T-helper 9 cell (primary cell): ENCODE measurements around the gene DEGS2.

Experiments
- DNase-seq: peaks from one replicate; pipeline ENCODE4 v3.0.0-alpha.2; 2020

The DEGS2 gene

GRCh38 chr14:100130521-100130920, 28.9 kb downstream of the DEGS2 start:
- DNase-seq = no peak

GRCh38 chr14:100129161-100129589, 30.3 kb downstream of the DEGS2 start:
- no peak for DNase-seq

DNA sequence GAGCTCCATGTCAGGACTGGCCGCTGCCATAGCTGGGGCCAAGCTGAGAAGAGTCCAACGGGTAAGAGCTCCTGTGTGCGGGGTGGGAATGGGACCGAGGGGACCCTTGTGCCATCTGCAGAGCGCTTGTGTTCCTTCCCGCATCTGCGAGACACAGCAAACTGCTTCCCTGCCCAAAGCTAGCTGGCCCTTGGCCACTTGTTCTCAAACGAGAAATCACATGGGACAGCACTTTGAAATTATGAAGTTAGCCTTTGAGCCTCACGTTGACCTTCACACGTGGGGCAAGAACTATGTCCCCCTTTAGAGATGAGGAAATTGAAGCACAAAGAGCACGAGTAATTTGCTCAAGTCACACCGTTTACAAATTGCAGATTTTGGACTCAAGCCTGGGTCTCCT, 30.8 kb downstream of the DEGS2 start:
- no peak for DNase-seq

DNA sequence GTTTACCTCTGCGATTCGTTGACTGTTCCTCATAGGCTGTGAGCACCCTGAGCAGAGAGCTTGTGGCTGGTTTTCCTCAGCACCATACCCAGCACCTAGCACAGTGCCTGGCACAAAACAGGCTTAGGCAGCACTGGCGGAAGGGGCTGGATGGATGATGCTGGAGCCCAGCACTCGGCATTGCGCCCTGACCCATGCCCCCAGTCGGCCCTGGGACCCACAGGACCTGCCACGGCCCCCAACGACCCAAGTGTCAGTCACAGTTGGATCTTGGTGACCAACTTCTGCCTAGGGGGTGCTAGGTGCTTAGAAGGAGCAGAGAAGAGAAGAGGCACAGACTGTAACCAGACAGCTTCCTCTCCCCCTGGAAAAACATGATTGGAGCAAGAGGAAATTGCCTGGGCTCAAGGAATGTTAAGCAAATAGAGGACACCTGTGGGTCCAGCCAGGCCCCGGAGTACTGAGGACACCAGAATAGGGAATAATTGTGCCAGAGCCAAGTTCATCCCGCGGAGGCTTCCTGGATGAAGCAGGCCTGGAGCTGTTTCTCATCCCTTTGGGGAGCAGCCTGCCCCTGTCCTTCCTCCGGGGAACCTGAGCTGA, 31.5 kb downstream of the DEGS2 start:
- no peak for DNase-seq

DNA sequence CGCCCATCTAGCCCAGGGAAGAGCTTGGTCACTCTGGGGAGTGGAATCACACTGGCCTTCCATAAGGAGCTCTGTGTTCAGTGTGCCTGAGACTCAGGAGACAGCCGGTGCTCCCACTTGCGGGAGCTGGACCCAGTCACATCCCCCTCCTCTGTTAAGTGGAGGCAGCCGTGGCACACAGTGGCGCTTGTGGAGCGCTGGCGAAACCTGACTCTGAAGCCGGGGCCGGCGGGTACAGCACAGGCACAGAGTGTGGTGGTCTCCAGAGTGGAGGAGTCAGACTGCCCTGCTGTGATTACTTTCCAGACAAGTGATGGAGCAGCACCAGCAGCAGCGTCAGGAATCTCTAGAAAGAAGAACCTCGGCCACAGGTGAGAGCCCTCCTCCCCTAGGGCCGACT, 33.0 kb downstream of the DEGS2 start:
- no peak for DNase-seq

- DNase-seq = no peak
Measured at GRCh38 chr14:100124551-100125088, 34.8 kb downstream of the DEGS2 start.

DNA sequence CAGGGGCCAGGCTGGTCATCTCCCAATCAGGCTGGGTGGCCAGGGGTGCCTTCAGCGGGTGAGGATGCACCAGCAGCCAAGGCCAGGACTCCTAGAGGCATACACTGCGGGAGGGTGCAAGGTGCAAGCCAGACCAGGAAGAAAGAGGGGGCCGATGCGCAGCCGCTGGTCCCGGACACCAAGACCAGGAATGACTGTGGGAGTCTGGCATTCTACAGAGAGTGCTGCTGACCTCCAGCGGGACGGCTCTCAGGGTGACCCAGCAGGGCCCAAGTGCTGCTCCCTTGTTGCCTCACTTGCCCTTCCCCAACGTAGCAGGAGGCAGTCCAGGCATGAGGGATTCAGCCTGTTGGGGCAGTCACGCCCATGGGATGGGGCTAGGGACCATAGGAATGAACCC, 35.8 kb downstream of the DEGS2 start:
- DNase-seq = no peak

DNA sequence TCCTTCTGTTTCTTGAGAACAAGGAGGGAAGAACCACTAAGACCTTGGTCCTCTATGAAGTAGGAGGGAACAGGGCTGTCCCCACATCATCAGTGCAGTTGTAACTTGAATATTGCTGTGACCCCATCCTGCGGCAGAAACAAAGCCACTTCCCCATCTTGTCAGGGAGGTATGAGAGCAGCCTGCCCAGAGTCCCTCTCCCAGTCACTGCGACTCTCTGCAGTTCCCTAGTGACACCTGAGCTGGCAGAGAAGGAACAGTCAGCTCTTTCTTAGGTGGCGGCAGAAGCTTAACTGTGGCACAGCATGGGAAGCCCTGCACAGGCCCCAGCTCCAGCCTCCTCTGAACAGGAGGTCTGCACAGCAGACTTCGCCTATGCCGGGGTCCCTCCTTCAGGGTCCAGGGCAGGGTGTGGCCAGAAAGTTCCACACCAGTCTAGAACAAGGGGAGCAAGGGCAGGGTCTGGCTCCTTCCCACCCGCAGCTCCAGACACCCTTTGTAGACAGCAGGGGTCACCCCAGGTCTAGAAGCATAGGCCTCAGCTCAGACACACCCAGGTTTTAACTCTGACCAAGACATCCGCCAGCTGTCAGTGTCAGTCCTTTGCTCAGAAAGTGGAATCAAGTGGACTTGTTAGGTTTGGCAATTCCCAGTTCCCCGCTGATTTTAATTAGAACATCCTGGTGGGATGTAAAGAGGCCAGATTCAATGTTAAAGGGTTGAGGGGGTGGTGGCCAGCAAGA, 36.8 kb downstream of the DEGS2 start:
- DNase-seq = no peak

- DNase-seq = no peak
Measured at GRCh38 chr14:100121643-100122480, 37.6 kb downstream of the DEGS2 start.

DNA sequence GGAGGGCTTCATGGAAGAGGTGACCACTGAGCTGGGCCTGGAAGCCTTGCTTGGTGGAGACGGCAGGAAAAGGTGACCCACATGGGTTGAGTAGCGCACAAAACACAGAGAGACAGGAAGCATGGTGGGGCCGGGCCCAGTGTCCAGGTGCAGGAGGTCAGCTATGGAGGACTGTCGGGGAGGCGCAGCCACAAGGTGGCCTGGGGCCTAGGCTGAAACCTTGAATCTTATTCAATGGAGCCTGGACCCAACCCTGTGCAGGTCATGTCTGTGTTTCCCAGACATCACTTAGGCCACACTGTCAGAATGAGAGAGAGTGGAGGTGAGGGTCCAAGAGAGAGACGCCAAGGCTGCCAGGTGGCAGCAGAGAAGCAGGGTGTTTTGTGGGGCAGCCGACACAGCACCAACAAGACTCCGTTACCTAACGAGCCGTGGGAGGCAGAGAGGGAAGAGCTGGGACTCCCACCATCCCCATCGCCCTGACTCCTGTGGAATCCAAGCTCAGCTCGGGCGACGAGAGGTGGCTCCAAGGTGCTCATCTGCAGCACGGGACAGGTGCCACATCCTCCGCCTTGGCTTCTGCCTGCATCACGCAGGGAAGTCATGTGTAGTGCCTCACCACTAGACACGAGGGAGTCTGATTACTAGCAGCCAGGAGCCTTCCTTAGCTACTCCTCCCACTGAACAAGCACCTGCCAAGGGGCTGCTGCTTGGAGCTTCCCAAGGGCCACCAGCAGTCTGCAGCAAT, 38.7 kb downstream of the DEGS2 start:
- DNase-seq = no peak

GRCh38 chr14:100119251-100119650, 40.2 kb downstream of the DEGS2 start:
- DNase-seq = no peak

DNA sequence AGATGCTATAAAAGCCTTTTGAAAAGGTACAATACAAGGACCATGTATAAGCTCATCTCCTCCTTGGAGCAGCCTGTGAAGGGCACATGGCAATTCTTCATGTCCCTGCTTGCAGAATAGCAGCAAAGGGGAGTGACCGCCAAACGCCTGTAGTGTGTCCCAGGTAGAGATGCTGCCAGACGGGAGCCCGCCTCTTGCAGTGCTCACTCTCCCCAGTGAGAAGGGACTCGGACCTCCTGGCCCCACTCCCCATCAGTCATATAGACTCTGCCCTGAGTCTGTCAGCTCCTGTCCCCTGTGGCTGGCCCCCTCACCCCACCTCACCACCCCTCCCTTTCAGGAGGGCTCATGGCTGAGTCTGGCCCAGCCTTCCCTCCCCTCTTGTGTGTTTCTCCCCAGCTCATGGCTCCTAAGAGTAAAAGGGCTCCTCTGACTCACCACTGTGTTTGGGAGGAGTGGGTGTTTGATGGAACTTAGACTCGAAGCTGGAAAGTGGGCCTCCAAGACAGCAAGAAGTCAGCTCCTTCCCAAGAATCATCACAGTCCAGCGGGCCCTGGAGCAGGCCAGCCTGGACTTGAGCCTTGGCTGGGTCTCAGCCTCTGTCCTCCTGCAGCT, 40.9 kb downstream of the DEGS2 start:
- DNase-seq = no peak

DNA sequence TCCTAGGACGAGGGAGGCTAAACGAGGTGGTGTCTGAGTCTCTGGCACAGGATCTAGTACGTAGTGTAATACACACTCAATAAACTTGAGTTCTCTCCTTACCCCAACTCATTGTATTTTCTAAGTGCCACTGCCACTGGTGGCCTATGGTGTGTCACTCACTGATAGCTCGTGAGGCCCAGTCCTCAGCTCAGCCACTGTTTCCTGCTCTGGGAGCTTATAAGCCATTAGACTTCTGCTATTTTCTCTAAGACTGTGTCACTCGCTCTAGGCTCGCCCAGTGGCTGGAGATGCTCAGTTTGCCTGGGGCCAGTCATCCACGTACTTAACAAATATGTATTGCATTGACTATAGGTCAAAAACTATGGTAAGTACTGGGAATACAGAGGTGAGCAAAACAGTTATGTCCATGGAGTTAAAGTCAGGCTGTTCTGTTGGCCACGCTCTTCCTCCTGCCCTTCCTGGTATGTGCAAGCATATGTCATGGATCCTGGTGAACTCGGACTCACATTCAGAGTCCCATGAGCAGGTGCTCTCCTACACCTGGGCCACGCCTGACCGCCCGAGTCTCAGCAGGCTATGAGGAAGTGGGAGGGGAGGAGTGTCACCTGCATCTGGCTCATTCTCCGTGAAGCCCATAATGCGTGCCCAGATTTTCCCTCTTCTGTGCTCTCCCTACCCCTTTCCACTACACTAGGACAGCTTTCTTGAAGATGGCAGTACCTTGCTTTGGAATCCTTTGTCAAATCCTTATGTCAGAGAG, 41.6 kb downstream of the DEGS2 start:
- no peak for DNase-seq

- no peak for DNase-seq
Measured at GRCh38 chr14:100117026-100117425, 42.4 kb downstream of the DEGS2 start.

DNA sequence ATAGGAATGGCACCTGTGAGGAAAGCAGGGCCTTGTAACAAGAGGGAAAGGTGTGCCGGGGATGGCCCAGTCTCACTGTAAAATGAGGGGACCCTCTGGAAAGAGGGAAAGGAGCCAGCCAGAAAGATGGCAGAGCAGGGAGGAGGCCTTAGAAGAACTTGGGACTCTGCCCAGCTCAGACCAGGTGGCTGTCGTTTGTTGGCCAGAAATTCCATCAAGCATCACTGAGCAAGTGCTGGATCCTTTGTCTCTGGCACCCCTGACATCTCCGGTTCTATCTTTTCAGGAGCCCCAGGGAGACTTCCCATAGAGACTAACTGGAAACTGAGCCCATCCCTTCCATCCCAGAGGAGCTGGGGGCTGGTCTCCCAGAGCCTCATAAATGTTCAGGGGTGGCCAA, 43.3 kb downstream of the DEGS2 start:
- DNase-seq = no peak

DNA sequence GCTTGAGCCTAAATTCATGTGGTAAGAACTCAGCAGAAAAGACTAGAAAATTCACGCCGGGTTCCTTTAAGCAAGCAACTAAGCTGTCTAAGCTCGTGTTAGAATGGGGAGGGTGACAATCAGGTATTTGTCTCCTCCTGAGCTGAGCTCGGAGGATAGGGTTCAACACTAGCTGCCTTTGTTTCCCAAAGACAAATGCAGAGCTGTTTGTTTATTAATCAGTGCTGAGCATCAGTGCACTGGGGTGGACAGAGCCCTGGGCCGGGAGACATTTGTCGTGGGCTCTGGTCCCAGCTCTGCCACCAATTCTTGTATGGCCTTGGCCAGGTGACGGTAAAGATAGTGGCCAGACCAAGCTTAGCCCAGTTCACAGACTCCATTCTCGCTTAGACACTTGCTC, 43.7 kb downstream of the DEGS2 start:
- no peak for DNase-seq

DNA sequence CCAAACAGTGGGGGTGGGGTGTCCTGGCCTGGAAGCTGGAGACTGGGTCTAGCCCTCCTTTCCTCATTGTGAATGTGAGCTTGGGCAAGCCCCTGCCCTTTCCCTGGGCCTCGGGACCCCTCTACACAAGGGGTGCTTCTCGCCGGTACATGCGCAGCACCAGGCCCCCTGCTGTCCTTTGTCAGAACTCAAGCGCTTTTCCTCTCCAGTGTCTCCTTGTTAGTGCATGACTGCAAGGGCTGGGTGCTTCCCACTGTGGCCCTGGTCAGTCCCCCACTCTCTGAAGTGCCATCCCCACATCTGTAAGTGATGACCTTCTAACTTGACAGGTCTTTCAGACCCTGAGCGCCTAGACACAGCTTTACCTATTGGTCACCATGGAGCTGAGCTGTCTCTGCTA, 44.2 kb downstream of the DEGS2 start:
- no peak for DNase-seq

- DNase-seq = no peak
Measured at GRCh38 chr14:100114109-100114765, 45.2 kb downstream of the DEGS2 start.

- DNase-seq = no peak
Measured at GRCh38 chr14:100111931-100112704, 47.3 kb downstream of the DEGS2 start.

DNA sequence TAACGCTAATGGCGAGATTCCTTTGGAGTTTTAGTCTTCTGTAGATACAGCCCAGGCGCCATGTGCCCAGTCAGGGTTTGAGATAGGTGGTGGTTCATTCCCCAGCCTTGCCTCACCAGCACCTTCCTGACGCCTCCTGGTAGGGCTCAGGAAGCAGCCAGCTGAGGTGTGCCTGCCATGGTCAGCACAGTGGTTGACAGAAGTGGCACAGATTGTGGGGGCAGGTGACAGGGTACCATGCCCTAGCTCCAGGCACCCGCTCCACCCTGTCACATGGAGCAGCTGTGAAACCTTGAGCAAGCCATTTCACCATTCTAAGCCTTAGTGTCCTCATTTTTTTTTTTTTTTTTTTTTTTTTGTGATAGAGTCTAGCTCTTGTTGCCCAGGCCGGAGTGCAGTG, 48.6 kb downstream of the DEGS2 start:
- no peak for DNase-seq
